Hepatic stellate cell (primary cell): ENCODE measurements around the gene CMYA5.
"Not testable (repeated sequence)": the region's sequence is repeated elsewhere in the genome, so short reads cannot be mapped to it uniquely, and the experiment has no call there.

ENCODE experiments used
- DNase-seq: peaks from one replicate; pipeline ENCODE4 v3.0.0; 2011; ENCODE audit warnings: low spot score

CMYA5 gene

GRCh38 chr5:79702606-79703380, 13.2 kb downstream of the CMYA5 start:
- DNase-seq: no peak

DNA sequence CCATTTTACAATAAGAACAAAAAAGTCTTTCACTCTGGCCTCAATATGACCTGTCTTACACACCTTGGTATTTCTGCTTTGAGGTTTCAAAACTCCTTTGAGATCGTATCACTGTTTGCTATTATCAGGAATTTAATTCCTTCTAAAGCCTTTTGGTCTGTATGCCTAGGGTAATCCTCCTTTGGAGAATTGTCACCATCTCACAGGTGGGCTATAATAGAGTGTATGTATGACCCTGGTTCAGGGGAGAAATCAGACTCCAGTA, 13.7 kb downstream of the CMYA5 start:
- DNase-seq: no peak

DNA sequence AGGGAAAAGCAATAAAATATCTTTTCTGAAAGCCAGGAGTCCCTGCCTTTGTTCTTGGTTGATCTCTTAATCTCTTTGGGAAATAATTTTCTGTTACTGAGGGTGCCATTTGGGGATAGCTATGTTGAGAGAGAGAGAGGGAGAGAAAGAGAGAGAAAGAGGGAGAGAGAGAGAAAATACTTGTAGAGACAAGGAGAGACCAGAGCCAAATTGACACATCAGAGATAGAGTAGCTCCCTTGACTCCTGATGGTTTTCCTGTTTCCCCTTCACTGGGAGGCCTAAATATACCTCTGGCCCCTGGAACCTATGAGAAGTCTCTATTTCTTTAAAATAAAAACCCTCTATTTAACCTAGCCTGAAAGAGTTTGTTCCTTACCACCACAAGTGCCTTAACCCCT, 14.9 kb downstream of the CMYA5 start:
- DNase-seq: no peak

DNA sequence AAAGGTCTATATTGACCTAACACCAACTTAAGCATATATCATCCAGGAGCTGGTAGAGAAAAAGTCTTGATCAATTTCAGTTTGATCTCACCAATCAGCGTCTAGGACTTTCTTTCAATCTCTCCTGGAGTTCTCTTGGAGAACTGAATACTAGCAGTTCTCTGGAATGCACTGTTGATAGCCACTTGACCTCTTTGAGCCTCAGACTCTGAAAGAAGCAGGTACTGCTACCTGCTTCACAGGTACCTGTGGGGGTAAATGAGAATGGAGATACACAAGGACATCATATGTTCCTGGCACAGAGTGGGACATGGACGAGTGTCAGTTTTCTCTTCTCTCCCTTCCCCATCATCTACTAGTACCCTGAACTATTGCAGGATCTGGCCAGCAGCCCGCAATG, 16.0 kb downstream of the CMYA5 start:
- no peak for DNase-seq

DNA sequence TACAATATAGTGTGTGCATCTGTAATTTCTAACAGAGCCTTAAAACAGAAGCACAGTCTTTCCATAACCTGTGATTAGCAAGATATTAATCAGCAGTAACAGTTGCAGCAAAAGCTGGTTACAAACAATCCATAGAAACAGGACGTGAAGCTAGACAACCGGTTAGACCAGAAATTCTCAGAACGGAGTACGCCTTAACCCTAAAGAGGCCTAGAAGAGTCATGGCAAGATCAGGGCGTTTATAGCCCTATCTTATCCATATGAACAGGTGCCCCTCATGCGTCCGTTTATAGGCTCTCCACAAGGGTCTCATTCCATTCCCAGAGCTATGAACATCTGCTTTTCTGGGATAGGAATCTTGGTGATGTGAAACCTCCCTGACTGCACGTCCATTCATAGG, 16.7 kb downstream of the CMYA5 start:
- DNase-seq: not testable (repeated sequence)

- DNase-seq: no peak
Measured at GRCh38 chr5:79707535-79707934, 17.9 kb downstream of the CMYA5 start.

GRCh38 chr5:79712741-79713140, 23.1 kb downstream of the CMYA5 start:
- DNase-seq: no peak

GRCh38 chr5:79713727-79714126, 24.1 kb downstream of the CMYA5 start:
- no peak for DNase-seq

- no peak for DNase-seq
Measured at GRCh38 chr5:79716839-79717238, 27.2 kb downstream of the CMYA5 start.

- DNase-seq: no peak
Measured at GRCh38 chr5:79720096-79720495, 30.5 kb downstream of the CMYA5 start.

DNA sequence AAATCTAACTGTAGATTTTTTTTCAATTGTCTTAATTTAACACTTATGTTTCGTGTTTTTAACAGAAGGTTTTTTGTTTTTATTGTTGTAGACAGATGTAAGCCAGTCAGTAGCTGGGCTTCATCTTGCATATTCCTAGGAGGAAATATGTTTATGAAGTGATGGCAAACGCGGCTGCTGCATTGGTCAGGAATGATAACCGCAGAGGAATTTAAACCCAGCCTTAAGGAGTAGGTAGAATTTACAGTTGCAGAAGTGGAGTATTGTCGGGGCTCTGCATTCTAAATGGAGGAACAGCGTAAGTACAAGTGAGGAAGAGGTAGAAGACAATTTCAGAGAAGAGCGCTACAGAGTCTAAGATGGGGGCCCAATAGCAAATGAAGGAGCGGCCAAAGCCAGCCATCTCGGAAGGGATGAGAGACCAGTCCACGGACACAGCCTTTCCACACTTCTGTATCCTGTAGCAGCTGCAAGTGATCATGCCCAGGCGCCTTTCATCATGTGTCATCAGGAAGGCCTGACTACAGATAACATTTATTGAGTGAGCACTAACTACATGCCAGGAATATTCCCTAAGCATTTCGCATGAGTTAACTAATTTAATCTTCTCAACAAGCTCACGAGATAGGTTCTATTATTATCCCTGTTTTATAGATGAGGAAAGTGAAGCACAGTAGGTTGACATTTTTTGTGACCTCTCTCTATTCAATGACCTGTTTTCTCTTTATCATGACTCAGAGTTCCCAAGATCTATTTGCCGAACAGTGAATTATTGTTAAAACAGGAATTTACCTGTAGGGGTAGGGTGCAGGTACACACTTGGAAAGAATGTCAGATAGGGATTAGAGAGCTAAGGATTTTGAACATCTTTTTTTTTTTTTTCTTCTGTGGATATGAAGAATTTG, 38.1 kb downstream of the CMYA5 start:
- DNase-seq: no peak

DNA sequence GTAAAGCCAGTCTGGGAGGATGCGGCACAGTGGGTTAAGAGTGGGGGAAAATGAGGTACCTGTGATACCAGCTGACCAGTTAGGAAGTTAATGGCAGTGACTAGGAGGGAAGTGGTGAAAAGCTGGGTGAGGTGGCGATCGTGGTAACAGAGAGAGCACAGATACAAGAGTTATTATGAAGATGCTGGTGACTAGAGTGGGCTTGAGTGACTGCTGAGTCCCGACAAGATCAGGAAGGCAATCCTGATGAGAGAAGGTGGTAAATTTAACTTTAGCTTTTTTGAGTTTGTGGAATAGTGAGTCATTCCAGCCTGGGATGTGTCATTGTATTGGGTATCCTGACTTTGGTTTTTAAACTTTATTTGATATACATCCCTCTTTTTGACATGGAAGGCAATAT, 38.8 kb downstream of the CMYA5 start:
- no peak for DNase-seq

DNA sequence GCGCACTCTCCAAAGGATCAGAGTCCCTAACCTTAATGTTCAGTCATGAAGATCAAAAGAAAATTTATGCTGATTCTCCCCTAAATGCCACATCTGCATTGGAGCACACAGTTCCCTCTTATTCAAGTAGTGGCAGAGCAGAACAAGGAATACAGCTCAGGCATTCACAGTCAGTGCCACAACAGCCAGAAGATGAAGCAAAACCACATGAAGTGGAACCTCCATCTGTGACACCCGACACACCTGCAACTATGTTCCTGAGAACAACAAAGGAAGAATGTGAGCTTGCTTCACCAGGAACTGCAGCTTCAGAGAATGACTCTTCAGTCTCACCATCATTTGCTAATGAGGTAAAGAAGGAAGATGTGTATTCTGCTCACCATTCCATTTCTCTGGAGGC, 40.0 kb downstream of the CMYA5 start:
- DNase-seq: no peak

GRCh38 chr5:79730564-79730963, 40.9 kb downstream of the CMYA5 start:
- DNase-seq: no peak

DNA sequence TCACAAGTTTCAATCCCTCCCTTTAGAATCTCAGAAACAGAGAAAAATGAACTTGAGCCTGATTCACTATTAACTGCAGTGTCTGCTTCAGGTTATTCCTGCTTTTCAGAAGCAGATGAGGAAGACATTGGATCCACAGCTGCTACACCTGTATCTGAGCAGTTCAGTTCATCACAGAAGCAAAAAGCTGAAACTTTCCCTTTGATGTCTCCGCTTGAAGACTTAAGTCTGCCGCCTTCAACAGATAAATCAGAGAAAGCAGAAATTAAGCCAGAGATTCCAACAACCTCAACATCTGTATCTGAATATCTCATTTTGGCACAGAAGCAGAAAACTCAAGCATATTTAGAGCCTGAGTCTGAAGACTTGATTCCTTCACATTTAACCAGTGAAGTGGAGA, 42.1 kb downstream of the CMYA5 start:
- DNase-seq: no peak

GRCh38 chr5:79736528-79737514, 47.2 kb downstream of the CMYA5 start:
- no peak for DNase-seq

DNA sequence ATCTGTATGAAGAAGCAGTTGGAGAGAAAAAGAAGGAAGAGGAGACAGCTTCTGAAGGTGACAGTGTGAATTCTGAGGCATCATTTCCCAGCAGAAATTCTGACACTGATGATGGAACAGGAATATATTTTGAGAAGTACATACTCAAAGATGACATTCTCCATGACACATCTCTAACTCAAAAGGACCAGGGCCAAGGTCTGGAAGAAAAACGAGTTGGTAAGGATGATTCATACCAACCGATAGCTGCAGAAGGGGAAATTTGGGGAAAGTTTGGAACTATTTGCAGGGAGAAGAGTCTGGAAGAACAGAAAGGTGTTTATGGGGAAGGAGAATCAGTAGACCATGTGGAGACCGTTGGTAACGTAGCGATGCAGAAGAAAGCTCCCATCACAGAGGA, 48.7 kb downstream of the CMYA5 start:
- no peak for DNase-seq

DNA sequence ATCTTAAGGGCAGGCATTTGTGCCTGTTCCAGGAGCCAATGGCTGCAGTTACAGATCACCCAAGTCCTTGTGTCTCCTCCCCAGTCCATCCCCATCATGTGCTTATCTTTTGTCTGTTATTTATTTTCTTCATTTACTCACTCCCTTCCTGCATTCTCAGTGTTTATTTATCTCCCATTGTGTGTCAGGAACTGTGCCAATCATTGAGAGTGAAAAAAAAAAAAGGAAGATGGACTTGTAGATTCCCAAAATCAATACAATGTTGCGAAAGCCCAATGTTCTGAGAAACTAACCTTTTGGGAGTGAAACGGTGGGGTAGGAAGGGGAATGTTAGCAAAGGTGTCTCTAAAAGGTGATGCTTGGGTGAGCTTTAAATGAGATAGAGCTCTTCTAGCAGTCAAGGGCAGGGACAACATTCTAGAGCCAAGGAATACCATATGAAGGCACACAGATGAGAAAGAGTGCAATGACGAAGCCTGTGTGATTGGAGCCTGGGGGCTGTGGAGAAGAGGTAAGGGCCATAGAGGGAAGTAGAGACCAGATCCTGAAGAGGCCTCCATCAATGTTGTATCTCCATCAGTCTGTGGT, 53.0 kb downstream of the CMYA5 start:
- no peak for DNase-seq

GRCh38 chr5:79743846-79744605, 54.4 kb downstream of the CMYA5 start:
- DNase-seq: no peak

DNA sequence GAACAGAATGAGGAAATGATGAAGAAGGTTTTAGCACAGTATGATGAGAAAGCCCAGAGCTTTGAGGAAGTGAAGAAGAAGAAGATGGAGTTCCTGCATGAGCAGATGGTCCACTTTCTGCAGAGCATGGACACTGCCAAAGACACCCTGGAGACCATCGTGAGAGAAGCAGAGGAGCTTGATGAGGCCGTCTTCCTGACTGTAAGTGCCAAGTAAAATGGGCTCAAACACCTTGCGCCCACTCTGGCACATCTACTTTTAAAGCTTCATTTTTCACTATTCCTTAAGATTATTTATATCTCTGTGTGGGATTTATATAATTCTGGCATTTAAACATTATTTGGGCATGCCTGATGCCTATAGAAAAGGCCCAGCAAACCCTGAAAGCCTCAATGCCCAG, 55.6 kb downstream of the CMYA5 start:
- no peak for DNase-seq
